GM12865 (cell line): ENCODE data around the gene GNB3.
"Not testable (repeated sequence)": the region's sequence is repeated elsewhere in the genome, so short reads cannot be mapped to it uniquely, and the experiment has no call there.

ENCODE experiments used
- DNase-seq: peaks from one replicate; pipeline ENCODE4 v3.0.0; 2010; ENCODE audit warnings: low read depth
- H3K4me3 ChIP-seq: 2 replicates; pipeline ENCODE4 v1.5.1; 2011; ENCODE audit warnings: mild to moderate bottlenecking, low read depth, low read length, control low read depth
- TF ChIP-seq, protein P1 (sequence below): IDR thresholded peaks from 2 replicates; pipeline ENCODE4 v1.5.1; 2011; ENCODE audit warnings: low read length, control low read depth, low read depth, inconsistent platforms; ENCODE audit not compliant: insufficient read depth; ENCODE audit errors: missing control alignments

The GNB3 gene

DNA sequence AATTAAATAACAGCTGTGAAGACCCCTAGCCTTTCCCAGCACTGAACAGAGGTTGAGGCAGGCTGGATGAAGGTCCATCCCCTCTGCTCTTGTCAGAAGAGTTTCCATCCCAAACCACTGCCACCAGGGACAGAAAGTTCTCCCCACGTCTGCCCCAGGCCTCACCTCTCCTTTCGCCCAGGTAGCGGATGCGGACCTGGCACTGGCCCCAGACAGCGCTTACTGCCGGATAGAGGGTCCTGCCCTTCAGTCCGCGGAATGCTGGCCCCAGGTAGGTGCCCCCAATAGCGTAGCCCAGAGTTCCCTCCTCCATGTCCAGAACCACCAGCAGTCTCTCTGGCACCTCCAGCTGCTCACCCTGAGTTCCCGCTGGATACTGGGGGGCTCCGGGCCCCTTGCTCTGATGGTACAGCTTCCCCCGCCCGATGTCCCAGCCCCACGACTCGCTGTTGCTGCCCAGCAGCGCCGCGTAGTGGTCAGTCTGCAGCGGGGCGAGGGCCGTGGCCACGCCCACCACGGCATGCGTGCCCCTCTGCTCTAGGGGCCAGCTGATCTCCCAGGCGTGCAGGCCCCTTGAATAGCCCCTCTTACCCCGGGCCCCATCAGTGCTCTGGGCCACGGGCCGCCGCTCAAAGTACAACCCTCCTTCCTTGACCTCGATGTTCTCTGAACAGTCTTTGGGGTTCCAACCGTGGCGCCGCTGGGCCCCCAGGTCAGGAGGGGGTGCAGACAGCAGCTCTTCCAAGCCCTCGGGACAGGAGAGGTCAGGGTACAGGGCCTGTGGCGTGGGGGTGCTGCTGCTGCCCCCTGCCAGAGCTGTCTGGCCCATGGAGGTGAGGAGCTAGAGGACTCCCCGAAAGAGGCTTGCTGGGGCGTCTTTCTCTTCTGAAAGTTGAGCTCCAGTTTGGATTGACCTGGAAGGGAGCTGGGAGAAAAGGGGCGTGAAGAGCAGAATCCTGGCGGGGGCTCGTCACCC is 31.6 kb downstream of the GNB3 start:
- TF ChIP-seq, protein P1, sequence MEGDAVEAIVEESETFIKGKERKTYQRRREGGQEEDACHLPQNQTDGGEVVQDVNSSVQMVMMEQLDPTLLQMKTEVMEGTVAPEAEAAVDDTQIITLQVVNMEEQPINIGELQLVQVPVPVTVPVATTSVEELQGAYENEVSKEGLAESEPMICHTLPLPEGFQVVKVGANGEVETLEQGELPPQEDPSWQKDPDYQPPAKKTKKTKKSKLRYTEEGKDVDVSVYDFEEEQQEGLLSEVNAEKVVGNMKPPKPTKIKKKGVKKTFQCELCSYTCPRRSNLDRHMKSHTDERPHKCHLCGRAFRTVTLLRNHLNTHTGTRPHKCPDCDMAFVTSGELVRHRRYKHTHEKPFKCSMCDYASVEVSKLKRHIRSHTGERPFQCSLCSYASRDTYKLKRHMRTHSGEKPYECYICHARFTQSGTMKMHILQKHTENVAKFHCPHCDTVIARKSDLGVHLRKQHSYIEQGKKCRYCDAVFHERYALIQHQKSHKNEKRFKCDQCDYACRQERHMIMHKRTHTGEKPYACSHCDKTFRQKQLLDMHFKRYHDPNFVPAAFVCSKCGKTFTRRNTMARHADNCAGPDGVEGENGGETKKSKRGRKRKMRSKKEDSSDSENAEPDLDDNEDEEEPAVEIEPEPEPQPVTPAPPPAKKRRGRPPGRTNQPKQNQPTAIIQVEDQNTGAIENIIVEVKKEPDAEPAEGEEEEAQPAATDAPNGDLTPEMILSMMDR, result peak; percentile 96
- peak; percentile 88 for DNase-seq
- peak overlapping the region; percentile 96 for H3K4me3 ChIP-seq

DNA sequence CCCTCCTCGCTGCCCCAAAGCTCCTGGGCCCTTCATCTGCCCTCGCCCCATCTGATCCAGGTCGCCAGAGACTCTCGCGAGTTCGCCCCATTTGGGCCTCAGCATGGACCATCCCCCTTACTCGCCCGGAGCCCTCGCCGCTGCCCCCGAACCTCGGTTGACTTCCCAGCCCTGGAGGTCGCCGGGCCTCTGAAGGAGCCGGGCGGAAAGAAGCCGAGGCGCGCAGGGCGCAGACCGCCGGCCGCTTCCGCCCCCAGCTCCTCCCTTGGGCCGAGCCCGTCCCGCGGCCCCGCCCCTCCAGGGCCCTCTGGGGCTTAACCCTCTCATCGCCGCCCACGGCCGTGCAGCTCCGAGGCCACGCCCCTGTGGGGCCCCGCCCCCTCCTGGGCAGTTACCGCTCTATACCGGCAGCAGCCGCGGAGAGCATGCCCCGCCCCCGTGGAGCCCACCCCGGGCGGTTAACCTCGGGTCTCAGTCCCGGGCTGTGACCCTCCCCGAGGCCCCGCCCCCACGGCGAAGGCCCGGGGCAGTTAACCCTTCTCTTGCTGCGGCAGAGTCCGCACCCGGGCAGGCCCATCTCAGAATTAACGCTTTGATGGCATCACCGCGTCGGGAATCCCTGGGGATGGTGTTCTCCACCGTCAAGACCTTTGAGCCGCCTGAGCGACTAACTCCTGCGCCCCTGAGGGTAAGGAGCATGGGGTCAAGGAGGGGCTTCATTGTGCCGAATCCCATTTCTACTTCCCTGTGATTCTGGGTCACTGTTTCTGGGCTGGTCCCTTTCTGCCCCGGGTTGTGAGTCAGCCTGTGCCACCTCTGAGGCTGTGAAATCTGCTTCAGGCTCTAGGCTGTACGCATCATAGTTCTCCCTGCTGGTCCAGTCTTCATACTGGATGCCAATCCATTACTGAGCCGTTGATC is 32.6 kb downstream of the GNB3 start, which contains the start of gene SPSB2:
TSS of gene SPSB2 (minus strand) at position 210 of the 921 bp plus-strand sequence. CDS start 402 bp downstream, outside the sequence.
- peak; percentile 98 for DNase-seq
- H3K4me3 ChIP-seq, result peak within 1 kb of the TSS; percentile 96
- TF ChIP-seq, protein P1, result no peak

DNA sequence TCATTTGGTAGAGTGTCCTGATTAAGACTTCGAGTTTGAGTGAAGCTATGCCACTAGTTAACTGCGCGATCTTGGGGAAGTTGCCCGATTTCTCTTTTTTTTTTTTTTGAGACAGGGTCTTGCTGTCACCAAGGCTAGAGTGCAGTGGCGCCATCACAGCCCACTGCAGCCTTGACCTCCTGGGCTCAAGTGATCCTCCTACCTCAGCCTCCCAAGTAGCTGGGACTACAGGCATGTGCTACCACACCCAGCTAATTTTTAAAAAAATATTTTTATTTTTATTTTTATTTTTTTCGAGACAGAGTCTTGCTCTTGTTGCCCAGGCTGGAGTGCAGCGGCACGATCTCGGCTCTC is 33.3 kb downstream of the GNB3 start:
- peak overlapping the region; percentile 96 for H3K4me3 ChIP-seq
- DNase-seq, result not testable (repeated sequence)

DNA sequence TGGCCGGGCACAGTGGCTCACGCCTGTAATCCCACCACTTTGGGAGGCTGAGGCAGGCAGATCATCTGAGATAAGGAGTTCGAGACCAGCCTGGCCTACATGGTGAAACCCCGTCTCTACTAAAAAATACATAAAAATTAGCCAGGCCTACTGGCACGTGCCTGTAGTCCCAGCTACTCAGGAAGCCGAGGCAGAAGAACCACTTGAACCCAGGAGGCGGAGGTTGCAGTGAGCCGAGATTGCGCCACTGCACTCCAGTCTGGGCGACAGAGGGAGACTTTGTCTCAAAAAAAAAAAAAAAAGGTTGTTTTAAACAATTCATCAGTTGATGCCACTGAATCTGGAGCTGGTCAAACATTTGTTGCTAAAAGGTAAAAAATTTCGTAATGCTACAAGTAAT is 39.1 kb downstream of the GNB3 start:
- H3K4me3 ChIP-seq, DNase-seq: not testable (repeated sequence)

DNA sequence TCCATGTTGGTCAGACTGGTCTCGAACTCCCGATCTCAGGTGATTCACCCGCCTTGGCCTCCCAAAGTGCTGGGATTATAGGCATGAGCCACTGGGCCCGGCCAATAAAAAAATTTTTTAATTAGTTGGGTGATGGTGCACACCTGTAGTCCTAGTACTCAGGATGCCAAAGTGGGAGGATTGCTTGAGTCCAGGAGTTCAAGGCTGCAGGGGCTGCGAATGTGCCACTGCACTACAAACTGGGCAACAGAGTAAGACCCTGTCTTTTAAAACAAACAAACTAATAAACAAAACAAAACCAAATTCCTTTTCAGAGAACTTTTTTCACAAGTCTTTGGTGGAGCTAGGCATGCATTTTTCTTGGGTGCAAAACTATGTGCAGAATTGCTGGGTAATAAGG is 42.5 kb downstream of the GNB3 start:
- TF ChIP-seq, protein P1, result no peak
- no peak for DNase-seq
- H3K4me3 ChIP-seq, result no peak overlapping the region

DNA sequence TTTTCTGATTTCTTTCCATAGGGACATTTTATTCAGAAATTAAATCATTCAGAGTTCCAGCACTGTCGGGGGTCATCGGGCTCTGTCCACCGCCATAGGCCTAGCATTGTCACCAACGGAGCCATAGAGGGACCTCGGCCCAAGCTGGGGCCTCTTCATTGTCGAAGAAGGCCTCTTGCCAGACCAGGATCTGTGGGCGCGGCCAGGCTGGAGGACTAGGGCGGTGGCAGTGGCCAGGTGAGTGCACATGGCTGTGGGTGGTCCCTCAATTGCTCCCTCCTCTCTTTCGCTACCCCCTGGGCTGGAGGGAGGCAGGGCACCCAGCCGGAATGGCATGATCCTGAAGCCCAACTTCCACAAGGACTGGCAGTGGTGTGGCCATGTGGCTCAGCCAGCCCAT is 43.0 kb downstream of the GNB3 start:
- TF ChIP-seq, protein P1, result no peak
- H3K4me3 ChIP-seq, result no peak overlapping the region
- no peak for DNase-seq

DNA sequence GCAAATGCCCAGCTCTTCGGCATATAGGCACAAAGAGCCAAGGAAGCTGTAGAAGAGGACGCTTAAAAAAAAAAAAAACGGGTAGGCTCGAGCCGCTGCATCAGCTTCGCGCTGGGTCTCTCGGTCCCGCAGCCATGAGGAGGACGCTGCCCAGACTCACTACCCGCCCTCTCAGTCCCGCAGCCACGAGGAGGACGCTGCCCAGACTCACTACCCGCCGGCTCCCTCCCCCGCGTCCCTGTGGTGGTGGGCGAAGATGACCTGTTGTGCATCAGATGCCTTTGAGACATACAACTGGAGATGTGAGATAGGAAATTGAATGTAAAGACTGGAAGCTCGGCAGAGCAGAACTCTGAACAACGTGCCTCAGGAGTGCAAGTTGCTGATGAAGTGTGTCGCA is 43.8 kb downstream of the GNB3 start:
- no peak overlapping the region for H3K4me3 ChIP-seq
- TF ChIP-seq, protein P1, result no peak
- DNase-seq, result no peak

DNA sequence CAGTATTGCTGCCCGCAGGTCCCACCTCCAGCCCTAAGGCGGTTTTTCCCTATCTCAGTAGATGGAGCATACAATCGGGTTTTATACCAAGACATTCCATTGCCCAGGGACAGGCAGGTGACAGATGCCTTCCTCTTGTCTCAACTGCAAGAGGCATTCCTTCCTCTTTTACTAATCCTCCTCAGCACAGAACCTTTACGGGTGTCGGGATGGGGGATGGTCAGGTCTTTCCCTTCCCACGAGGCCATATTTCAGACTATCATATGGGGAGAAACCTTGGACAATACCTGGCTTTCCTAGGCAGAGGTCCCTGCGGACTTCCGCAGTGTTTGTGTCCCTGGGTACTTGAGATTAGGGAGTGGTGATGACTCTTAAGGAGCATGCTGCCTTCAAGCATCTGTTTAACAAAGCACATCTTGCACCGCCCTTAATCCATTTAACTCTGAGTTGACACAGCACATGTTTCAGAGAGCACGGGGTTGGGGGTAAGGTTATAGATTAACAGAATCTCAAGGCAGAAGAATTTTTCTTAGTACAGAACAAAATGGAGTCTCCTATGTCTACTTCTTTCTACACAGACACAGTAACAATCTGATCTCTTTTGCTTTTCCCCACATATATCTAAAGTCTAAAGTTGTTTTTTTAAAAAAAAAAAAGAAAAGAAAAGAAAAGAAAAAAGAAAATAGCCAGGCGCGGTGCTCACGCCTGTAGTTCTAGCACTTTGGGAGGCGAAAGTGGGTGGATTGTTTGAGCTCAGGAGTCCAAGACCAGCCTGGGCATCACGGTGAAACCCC is 45.7 kb downstream of the GNB3 start:
- not testable (repeated sequence) for H3K4me3 ChIP-seq, DNase-seq
